HUDEP-2 (cell line): Measurements from ENCODE around the gene TOP1.
A peak's percentile ranks its signal among the peaks of the same experiment; 100 is the strongest.

ENCODE experiments used
- DNase-seq, 76 experiments: peaks; one replicate each; lab custom pipeline; 2025; ENCODE audit not compliant: unreplicated experiment in 76 of 76; lab: John Stamatoyannopoulos, UW

TOP1 gene

GRCh38 chr20:41161886-41162285 is 133.3 kb downstream of the TOP1 start:
- DNase-seq = no peak

GRCh38 chr20:41162396-41162795 is 133.8 kb downstream of the TOP1 start:
- DNase-seq = no peak

- no peak for DNase-seq
Observed at GRCh38 chr20:41163821-41164220, 135.2 kb downstream of the TOP1 start.

- DNase-seq = no peak
Observed at GRCh38 chr20:41165001-41165882, 136.6 kb downstream of the TOP1 start.

- no peak for DNase-seq
Observed at GRCh38 chr20:41166201-41167117, 137.8 kb downstream of the TOP1 start.

GRCh38 chr20:41167118-41167470 is 138.5 kb downstream of the TOP1 start:
- no peak for DNase-seq

- no peak for DNase-seq
Observed at GRCh38 chr20:41167481-41168253, 139.0 kb downstream of the TOP1 start.

- no peak for DNase-seq
Observed at GRCh38 chr20:41168281-41169161, 139.9 kb downstream of the TOP1 start.

GRCh38 chr20:41169162-41169690 is 140.6 kb downstream of the TOP1 start:
- DNase-seq = no peak

GRCh38 chr20:41169791-41170351 is 141.2 kb downstream of the TOP1 start:
- no peak for DNase-seq

- DNase-seq = no peak
Observed at GRCh38 chr20:41170386-41171105, 141.9 kb downstream of the TOP1 start.

GRCh38 chr20:41171736-41172295 is 143.2 kb downstream of the TOP1 start:
- DNase-seq = no peak

- DNase-seq = no peak
Observed at GRCh38 chr20:41172296-41173140, 143.9 kb downstream of the TOP1 start.

GRCh38 chr20:41173161-41173721 is 144.6 kb downstream of the TOP1 start:
- DNase-seq = peak in 62 of 76 experiments; percentile 2 to 79 (median 48)

GRCh38 chr20:41173791-41174341 is 145.2 kb downstream of the TOP1 start:
- no peak for DNase-seq
